Non-pigmented ciliary epithelial cell (primary cell): ENCODE results near the gene ZFYVE27.

Experiments
- DNase-seq: peaks from one replicate; pipeline ENCODE4 v3.0.0-alpha.2; 2010; ENCODE audit warnings: low read depth

ZFYVE27 gene

DNA sequence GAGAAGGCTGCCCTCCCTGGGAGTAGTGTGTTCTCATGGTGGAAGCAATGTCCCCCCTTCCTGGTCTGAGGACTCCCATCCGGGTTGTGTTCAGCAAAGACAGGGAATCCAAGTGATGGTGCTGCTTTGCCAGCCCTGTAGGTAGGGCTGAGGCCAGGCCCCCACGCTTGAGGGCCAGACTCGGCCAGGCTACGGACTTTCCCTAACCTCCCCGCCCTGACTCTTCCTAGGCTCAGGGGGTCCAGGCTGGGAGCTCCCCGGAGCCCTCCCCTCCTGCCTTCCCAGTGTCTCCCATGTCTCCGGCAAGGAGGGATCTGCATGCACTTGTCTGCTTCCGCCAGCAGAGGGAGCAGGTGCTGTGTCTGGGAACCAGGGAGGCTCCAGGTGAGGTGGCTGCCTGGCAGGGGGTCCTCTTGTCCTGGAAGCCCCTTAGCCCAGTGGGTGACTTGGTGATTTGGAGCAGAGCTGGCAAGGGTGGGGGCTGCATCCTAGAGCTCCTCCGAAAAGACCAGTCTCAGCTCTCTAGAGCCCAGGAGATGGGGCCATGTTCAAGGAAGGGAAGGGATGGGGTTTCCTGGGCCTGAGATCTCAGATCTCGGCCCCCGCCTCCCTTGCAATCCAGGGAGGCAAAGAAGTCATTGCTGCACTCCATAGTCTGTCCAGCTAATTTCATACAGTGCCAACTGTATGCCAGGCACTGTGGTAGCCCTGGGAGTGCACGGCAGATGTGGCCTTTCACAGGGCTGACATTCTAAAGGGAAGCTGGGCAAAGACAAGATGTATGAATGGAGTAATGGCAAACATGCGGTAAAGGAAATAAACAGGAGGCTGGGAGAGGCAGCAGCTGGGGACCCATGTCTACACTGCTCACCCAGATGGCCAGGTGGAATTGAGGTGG is 55.1 kb downstream of the ZFYVE27 start:
- no peak for DNase-seq

DNA sequence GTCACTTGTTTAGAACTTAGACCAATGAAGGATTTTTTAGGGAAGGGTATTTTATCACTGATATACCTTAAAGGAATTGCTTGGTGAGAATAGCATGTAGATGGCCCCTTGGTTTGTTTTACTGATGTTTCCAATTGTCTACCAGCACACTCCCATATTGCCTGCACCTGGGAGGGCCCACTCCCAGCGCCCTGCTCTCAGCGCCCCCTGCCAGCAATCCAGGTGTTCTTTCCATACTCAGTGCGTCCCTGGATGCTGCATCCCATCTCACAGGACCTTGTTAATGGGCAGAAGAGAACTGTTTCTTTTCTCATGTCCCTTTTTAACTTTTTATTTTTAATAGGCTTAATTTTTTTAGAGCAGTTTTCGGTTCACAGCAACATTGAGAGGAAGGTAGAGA is 59.0 kb downstream of the ZFYVE27 start:
- no peak for DNase-seq

DNA sequence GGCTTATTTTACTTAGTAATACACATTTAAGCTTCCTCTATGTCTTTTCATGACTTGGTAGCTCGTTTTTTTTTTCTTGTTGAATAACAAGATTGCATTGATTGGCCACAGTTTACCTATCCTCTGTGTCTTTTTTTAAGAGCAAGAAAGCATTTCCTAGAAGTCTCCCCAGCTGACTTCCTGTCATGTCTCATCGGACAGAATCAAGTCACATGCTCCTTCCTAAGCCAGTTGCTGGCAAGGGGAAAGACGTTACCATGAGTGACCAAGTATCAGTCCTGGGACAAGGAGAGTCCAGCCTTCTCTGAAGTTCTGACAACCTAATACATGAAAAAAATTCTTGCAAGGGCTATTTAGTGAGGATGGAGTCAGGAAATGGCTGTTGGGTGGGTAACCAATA is 59.7 kb downstream of the ZFYVE27 start:
- DNase-seq, result no peak

DNA sequence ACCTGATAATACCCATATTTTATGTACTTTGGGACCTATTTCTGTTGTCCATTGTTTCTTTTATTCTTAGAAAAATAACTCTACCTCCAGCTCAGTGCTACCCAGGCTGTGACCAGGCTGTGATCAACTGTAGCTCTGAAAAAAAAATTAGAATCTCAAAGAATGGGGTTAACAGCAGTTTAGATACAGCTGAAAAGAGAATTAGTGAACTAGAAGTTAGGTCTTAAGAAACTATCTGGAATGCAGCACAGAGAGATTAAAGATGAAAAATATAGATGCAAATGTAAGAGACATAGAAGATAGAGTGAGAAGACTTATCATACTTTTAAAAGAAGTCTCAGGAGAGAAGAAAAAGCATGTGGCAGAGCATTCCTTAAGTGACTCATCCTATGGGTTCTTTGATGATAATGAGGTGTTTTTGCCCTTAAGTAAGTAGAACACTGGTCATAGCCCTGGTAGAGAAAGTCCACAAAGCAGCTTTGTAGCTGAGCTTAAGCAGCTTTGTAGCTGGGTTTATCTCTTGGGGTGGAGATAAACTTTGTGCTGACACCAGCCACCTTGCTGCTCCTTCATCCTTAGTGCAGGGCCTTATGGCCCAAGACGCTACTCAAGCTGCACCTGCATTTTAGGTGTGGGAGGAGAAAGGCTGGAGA is 62.2 kb downstream of the ZFYVE27 start:
- DNase-seq, result no peak

DNA sequence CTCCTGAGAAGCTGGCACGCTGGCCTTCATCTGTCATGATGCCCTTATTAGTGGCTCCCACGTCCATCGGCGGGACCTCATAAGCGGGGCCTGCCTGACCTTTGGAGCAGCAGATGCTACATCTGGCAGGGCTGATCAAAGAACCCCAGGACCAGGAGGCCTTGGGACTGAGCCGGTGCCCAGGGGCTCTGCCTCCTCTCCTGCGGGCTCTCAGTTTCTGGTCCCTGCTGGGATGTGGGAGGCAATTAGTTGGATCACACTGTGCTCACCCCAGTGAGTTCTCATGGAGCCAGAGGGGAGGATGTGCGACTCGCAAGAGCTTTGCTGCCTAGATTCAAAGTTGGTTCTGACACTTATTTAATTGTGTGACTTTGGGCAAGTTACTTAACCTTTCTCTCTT is 63.5 kb downstream of the ZFYVE27 start:
- no peak for DNase-seq

DNA sequence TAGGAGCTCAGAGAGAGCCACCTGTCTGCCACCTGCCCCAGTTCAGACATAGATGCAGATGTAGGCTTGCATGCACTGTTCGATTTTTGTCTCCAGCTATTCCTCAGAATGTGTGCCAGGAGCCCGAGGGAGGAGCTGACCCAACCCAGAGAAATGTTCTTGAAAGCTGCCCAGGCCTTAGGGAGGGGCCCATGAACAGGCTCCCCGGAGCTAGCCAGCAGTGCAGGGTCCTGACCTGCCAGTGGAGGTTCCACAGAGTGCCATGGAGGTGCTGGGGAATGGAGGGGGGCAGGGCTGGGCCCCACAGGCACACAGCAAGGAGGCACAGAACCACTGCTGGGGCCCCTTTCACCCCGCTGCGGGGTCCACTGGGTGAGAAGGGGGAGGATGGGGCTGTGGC is 64.5 kb downstream of the ZFYVE27 start:
- no peak for DNase-seq

DNA sequence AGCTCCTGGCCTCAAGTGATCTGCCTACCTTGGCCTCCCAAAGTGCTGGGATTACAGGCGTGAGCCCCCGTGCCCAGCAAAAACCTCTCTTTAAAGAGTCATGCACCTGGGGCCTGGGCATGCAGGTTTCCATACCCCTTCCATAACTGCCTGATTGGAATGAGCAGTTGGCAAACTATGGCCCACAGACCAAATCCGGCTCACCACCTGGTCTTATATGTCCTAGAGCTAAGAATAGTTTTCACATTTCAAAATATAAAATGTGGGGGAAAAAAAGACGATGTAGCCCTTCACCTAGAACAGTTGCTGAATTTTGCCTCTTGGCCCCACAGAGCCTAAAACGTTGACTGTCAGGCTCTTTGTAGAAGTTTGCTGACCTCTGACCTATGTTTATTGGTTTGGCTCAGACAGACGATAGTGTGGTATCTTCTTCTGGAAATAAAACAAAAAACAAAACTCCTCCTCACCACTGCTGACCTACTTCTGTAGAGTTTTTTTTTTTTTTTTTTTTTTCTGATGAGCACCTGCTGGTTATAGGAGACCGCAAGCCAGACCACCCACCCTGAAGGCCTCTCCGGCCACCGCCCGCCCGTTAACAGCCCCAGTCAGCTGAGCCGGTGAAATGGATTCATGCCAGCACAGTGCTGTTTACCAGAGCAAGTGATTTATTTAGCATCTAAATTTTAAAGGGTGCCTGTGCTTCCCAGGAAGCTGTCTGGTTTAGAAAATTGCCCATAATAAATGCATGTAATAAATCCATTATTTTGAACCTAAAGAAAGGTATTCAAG is 68.4 kb downstream of the ZFYVE27 start:
- DNase-seq, result no peak

DNA sequence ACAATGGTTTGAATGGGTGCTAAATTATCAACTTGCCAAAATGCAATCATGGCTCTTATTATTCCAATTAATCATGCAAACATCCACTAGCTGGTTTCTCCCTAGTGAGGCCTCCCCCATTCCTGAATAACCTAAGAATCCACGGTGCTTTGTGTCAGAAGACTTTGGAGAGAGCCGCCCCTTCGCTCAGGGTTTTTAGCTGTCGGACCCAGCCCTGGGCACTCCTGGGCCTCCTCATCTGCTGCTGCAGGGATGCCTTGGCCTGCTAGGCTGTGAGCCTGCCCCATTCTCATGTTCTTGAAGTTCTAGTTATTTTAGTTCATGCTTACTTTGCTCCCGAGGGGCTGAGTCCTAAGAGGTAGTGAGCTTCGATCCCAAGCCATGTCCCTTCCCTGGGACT is 69.0 kb downstream of the ZFYVE27 start:
- no peak for DNase-seq

DNA sequence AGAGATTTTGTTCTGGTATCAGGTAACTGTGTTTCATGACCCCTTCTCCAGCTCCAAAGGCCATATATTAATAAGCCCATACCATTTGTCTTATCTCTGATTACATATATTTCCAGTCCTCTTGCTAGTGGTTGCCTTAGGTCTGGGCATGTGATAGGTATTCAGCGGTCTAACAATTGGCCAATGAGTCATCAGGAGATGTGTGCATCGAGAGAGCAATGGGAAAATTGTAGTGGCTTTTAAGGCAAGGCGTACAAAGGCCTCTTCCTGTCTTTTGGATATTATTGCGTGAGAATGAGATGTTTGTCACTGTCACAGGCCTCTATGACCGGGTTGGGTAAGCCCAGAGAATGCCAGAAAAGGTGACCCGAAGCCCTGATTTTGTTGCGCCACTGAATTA is 73.5 kb downstream of the ZFYVE27 start:
- DNase-seq, result no peak
